Gastroesophageal sphincter (tissue), 3 donors: ENCODE results near the gene MEGF6.

Experiments
- EP300 ChIP-seq: sonication (generic); formaldehyde crosslinking; IDR thresholded peaks from one replicate; pipeline ENCODE4 v1.6.1; 2017; ENCODE audit warnings: antibody characterized with exemption, mild to moderate bottlenecking
- POLR2A ChIP-seq, 2 donors: fragments of 450-650 bp; IDR thresholded peaks; one replicate each; pipeline ENCODE4 v1.6.1; 2017; ENCODE audit warnings: antibody characterized with exemption in 2 of 2, mild to moderate bottlenecking in 2 of 2, moderate library complexity in 1 of 2
- POLR2AphosphoS5 ChIP-seq: sonication (generic); formaldehyde crosslinking; IDR thresholded peaks from one replicate; pipeline ENCODE4 v1.6.1; 2017; ENCODE audit warnings: antibody characterized with exemption
- TF ChIP-seq, protein P1 (sequence below), 4 experiments: fragments of 200-600 bp in 2 of 4; fragments of 450-650 bp in 2 of 4; sonication (generic) in 1 of 4; IDR thresholded peaks; one replicate each; pipeline ENCODE4 v1.5.1; 2017 to 2019; ENCODE audit warnings: antibody characterized with exemption in 4 of 4, mild to moderate bottlenecking in 2 of 4, moderate library complexity in 2 of 4

DNA sequence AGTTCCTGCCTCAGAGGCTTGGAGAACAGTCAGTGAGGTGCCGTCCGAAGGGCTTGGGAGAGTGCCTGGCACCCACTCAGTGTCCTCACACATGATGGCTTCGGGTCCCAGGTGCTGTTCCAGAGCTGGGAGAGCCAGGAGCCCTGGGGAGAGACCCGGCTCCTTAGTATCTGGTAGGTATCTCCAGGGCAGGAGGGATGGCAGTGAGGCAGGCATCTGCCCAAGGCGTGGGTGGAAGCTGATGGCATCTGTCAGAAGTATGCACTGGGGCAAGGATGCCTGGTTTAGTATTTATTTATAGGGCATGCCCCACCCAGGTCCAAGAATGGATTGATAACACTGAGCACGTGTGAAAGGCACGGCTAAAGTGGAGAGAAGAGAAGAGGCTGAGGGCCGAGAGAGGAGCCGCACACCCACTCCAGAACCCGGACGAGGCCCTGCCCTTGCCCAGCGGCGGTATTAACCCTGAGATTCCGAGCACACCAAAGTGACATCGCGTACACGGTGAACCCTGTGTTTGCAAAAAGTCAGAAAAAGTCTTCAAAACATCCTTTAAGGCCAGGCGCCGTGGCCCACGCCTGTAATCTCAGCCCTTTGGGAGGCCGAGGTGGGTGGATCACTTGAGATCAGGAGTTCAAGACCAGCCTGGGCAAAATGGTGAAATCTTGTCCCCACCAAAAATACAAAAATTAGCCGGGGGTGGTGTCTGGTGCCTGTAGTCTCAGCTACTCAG lies 43.4 kb upstream of the MEGF6 start:
- TF ChIP-seq, protein P1, sequence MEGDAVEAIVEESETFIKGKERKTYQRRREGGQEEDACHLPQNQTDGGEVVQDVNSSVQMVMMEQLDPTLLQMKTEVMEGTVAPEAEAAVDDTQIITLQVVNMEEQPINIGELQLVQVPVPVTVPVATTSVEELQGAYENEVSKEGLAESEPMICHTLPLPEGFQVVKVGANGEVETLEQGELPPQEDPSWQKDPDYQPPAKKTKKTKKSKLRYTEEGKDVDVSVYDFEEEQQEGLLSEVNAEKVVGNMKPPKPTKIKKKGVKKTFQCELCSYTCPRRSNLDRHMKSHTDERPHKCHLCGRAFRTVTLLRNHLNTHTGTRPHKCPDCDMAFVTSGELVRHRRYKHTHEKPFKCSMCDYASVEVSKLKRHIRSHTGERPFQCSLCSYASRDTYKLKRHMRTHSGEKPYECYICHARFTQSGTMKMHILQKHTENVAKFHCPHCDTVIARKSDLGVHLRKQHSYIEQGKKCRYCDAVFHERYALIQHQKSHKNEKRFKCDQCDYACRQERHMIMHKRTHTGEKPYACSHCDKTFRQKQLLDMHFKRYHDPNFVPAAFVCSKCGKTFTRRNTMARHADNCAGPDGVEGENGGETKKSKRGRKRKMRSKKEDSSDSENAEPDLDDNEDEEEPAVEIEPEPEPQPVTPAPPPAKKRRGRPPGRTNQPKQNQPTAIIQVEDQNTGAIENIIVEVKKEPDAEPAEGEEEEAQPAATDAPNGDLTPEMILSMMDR (IDR thresholded peaks at IDR 0.05) = no peak
- TF ChIP-seq POLR2A (IDR thresholded peaks at IDR 0.05) (no peak), POLR2AphosphoS5 (no peak), EP300 (no peak)
